Fibroblast of skin of left biceps (primary cell): ENCODE results near the gene GRHL3.
A peak's percentile ranks its signal among the peaks of the same experiment; 100 is the strongest.

Experiments
- DNase-seq, 2 experiments: peaks; one replicate each; pipeline ENCODE4 v3.0.0-alpha.2; 2013; ENCODE audit warnings: low read depth in 2 of 2

Gene GRHL3

GRCh38 chr1:24293392-24294227, 25.5 kb upstream of the GRHL3 start:
- DNase-seq = no peak

- DNase-seq = peak; percentile 93
Measured at GRCh38 chr1:24294228-24294672, 24.9 kb upstream of the GRHL3 start.

GRCh38 chr1:24294716-24295371, 24.3 kb upstream of the GRHL3 start:
- peak; percentile 32 to 35 for DNase-seq

- no peak for DNase-seq
Measured at GRCh38 chr1:24295535-24295934, 23.6 kb upstream of the GRHL3 start.

- DNase-seq = no peak
Measured at GRCh38 chr1:24297187-24297851, 21.8 kb upstream of the GRHL3 start.

GRCh38 chr1:24297852-24298232, 21.3 kb upstream of the GRHL3 start:
- no peak for DNase-seq

- DNase-seq = no peak
Measured at GRCh38 chr1:24298606-24299005, 20.6 kb upstream of the GRHL3 start.

GRCh38 chr1:24299901-24300300, 19.3 kb upstream of the GRHL3 start:
- DNase-seq = no peak

- DNase-seq = no peak
Measured at GRCh38 chr1:24300971-24301784, 18.0 kb upstream of the GRHL3 start.

- DNase-seq = peak; percentile 45 to 47
Measured at GRCh38 chr1:24301785-24302175, 17.4 kb upstream of the GRHL3 start.

- DNase-seq = no peak
Measured at GRCh38 chr1:24302209-24302611, 16.9 kb upstream of the GRHL3 start.

GRCh38 chr1:24303600-24303999, 15.6 kb upstream of the GRHL3 start:
- no peak for DNase-seq

- no peak for DNase-seq
Measured at GRCh38 chr1:24304763-24305162, 14.4 kb upstream of the GRHL3 start.

- no peak for DNase-seq
Measured at GRCh38 chr1:24308365-24309015, 10.7 kb upstream of the GRHL3 start.

- DNase-seq = no peak
Measured at GRCh38 chr1:24309762-24310485, 9.2 kb upstream of the GRHL3 start.

- no peak for DNase-seq
Measured at GRCh38 chr1:24311234-24311633, 7.9 kb upstream of the GRHL3 start.

- no peak for DNase-seq
Measured at GRCh38 chr1:24311741-24312140, 7.4 kb upstream of the GRHL3 start.

GRCh38 chr1:24315391-24315790, 3.8 kb upstream of the GRHL3 start:
- no peak for DNase-seq

- DNase-seq = no peak
Measured at GRCh38 chr1:24316645-24317044, 2.5 kb upstream of the GRHL3 start.

GRCh38 chr1:24317081-24317480, 2.1 kb upstream of the GRHL3 start:
- DNase-seq = no peak
